Liver (tissue), 3 donors: ENCODE data around the gene TRIOBP.

Experiments used
- ATF3 ChIP-seq: IDR thresholded peaks from 2 replicates; pipeline ENCODE4 v1.6.1; 2016; ENCODE audit warnings: antibody characterized with exemption
- CTCF ChIP-seq: fragments of 150-350 bp; IDR thresholded peaks from 2 replicates; pipeline ENCODE4 v1.5.1; 2017; ENCODE audit warnings: improper control_type of control experiment, low read depth, low read length; ENCODE audit not compliant: missing input control
- EGR1 ChIP-seq, 2 donors: IDR thresholded peaks; 2 replicates each; pipeline ENCODE4 v1.6.1; 2016 to 2018; ENCODE audit warnings: antibody characterized with exemption in 2 of 2, low read depth in 2 of 2
- FOXA1 ChIP-seq: IDR thresholded peaks from 2 replicates; pipeline ENCODE4 v1.6.1; 2016; ENCODE audit warnings: antibody characterized with exemption
- GABPA ChIP-seq, 2 donors: IDR thresholded peaks in 1 of 2; conservative IDR thresholded peaks in 1 of 2; 2 replicates each; pipeline ENCODE4 v1.6.1; 2016; ENCODE audit warnings: antibody characterized with exemption in 2 of 2, mild to moderate bottlenecking in 1 of 2, moderate library complexity in 1 of 2
- RAD21 ChIP-seq, 2 donors: IDR thresholded peaks; 2 replicates each; pipeline ENCODE4 v1.6.1; 2016; ENCODE audit warnings: antibody characterized with exemption in 2 of 2, mild to moderate bottlenecking in 2 of 2
- TAF1 ChIP-seq: conservative IDR thresholded peaks from 2 replicates; pipeline ENCODE4 v1.6.1; 2016; ENCODE audit warnings: antibody characterized with exemption, mild to moderate bottlenecking
- donor health status: healthy.
- donor health status: healthy.

- TF ChIP-seq TAF1 (no peak), EGR1 (IDR thresholded peaks at IDR 0.05; ENCODE audit: low read depth in 2 of 2) (no peak), ATF3 (no peak), FOXA1 (no peak), CTCF (no peak), GABPA (IDR thresholded peaks at IDR 0.05 in 1 of 2, conservative IDR thresholded peaks at IDR 0.05 in 1 of 2) (no peak), RAD21 (IDR thresholded peaks at IDR 0.05) (no peak)
Measured at GRCh38 chr22:37677493-37677974, 19.3 kb upstream of the TRIOBP start.
